Effector CD4-positive, alpha-beta T cell (primary cell): ENCODE measurements around the gene LGI4.
A peak's percentile ranks its signal among the peaks of the same experiment; 100 is the strongest.

ENCODE experiments used
- DNase-seq: peaks from one replicate; pipeline ENCODE4 v3.0.0-alpha.2; 2020

The LGI4 gene

GRCh38 chr19:35122687-35123551, 11.9 kb downstream of the LGI4 start:
- no peak for DNase-seq

- DNase-seq: no peak
Measured at GRCh38 chr19:35120898-35121297, 14.0 kb downstream of the LGI4 start.

GRCh38 chr19:35120492-35120891, 14.4 kb downstream of the LGI4 start:
- no peak for DNase-seq

- DNase-seq: no peak
Measured at GRCh38 chr19:35119578-35120155, 15.2 kb downstream of the LGI4 start.

GRCh38 chr19:35119091-35119490, 15.8 kb downstream of the LGI4 start:
- no peak for DNase-seq

GRCh38 chr19:35118268-35119020, 16.4 kb downstream of the LGI4 start:
- no peak for DNase-seq

GRCh38 chr19:35117799-35118198, 17.1 kb downstream of the LGI4 start:
- DNase-seq: no peak

DNA sequence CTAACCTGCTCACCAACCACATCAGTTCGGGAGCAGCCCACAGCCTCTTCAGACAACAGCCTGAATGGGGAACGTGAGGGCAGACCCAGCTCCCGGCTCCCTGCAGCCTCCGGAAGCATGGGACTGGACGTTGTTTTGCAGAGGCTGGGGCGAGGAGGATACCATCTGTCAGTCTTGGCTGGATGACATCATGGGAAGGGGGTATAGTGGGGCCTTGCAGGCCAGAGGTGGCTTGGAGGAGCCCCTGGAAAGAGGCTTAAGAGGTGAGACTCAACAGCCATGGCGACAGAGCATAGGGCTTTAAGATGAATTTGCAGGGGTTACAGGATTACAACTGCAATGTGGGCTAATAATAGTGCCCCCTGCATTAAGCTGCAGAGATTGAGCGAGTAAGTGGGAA, 17.7 kb downstream of the LGI4 start:
- DNase-seq: no peak

GRCh38 chr19:35116072-35116801, 18.6 kb downstream of the LGI4 start:
- DNase-seq: no peak

- DNase-seq: no peak
Measured at GRCh38 chr19:35115177-35115951, 19.5 kb downstream of the LGI4 start, which contains the start of gene FXYD3. Gene FXYD3, plus strand, starts transcription at chr19:35115823. Its CDS starts 3,554 bp downstream, at chr19:35119377.

GRCh38 chr19:35114353-35115176, 20.3 kb downstream of the LGI4 start:
- peak; percentile 44 for DNase-seq

GRCh38 chr19:35112995-35113688, 21.7 kb downstream of the LGI4 start:
- DNase-seq: no peak

DNA sequence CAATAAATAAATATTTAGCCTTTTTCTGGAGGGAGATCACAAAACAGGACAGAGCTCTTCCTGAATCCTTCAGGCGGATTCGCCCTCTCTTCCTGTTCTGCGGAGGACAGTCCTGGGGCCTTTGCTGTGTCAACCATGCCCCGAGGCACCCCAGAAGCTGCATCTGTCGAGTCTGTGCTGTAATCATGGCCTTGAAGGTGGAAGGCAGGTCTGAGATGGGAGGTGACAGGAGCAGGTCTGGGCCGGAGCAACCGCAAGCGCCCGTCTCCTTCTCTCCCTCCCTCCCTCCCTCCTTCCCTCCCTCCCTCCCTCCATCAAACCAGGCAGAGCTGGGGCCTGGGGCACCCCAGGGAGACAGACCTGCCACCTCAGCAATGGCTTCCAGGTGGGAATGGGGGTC, 23.9 kb downstream of the LGI4 start:
- no peak for DNase-seq

DNA sequence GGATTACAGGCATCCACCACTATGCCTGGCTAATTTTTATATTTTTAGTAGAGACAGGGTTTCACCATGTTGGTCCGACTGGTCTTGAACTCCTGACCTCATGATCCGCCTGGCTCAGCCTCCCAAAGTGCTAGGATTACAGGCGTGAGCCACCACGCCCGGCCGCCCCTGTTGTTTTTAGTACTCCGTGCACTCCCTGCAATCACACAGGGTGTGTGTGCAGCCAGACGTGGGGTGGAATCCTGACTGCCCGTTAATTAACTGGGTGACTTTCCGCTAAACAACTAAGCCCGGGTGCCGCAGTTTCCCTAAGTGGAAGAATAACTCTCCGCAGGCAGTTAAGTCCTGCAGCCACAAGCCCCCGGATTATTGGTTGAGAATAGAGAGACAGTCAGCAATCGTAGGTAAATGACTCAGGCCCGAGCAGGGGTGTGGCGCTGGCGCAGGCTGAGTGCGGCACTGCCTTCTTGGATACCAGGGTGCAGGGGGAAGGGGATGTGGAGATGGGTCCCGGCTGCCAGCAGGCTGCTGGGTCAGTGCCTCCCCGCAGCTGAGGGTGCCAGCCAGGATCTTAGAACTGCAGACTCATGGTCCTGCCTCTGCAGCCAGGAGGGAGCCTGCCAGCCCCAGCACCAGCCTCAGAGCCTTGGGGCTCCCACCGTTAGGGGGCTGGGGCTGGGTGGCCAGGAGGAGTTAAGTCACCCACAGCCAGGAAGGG, 25.3 kb downstream of the LGI4 start:
- no peak for DNase-seq

DNA sequence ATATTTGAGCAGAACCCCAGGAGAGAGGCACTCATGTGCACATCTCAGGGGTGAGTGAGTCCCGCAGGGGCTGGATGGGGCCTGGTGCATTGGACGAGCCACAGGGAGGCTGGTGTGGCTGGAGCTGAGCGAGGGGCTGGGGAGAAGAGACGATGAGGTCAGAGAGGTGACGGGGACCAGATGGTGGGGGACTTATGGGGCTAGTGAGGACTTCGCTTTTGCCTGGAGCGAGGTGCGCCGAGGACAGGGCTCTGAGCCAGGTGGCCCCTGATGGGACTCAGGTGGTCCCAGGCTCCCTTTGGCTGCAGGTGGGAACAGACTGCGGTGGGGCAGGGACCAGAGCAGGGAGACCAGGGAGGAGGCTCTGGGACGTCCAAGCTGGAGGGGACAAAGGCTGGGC, 26.1 kb downstream of the LGI4 start:
- no peak for DNase-seq

DNA sequence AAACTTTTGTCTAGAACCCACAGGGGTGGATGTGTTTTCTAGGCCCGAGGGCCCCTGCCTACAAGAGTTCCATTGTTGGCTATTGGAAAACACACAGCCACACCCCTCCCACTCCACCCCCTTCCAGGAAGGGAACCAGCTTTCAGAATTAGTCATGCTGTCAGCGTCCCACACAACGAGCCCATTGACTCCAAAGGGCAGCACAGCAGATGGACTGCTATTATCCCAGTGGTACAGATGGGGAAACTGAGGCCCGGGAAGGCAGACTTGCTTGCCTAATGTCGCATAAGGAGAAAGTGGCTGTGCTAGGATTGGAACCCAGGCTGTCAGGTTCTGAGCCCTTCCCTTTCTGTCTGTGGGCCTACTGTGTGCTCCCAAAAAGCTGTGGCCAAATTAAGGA, 27.3 kb downstream of the LGI4 start:
- DNase-seq: no peak

DNA sequence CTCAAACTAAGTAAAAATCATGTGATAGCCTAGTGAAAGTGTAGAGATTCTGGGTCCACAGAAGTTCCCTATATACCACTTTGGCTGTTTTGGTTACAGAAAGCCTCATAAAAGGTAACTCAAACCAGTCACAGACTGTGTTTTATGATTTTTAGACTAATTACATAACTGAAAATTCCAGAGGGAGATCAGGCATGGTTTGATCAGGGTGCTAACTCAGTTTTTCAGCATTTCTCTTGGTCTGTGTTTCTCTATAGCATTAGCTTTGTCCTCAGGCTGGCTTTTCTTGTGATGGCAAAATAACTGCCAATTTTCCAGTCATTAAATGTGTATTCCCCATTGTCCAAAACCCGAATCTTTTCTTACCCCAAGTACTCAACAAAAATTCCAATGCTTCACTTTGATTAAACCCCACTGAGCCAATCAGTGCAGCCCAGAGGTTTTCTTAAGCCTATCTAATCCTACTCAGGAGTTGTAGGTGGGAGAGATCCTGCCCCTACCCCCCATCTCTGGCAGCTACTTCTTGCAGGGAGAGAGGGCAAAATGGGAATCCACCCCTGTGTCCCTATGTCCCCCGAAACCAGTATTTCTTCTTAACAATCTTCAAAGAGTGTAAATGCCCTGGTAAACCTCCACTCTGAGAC, 27.8 kb downstream of the LGI4 start:
- DNase-seq: no peak

DNA sequence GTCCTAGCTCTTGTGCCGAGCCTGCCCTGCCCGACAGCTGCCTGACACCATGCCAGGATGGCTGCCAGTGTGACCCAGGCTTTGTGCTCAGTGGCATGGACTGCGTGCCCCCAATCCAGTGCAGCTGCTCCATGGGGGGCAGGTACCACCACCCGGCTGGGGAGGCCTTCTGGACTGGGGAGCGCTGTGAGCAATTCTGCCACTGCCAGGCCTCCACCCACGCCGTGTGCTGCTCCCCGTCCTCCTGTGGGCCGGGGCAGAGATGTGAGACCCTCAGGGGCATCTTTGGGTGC, 28.6 kb downstream of the LGI4 start:
- no peak for DNase-seq
